ENCODE data around the gene CNTNAP5. TPM values are rescaled to one million over a fixed set of nuclear protein-coding genes. Genes with fewer than 3 reads are reported as not detected.

The CNTNAP5 gene
- total RNA-seq, 1 donor from 2014 or later: not detected

GRCh38 chr2:124776332-124776731, 751.2 kb downstream of the CNTNAP5 start:
- Histone ChIP-seq H2AFZ (replicated peaks) (no peak overlapping the region), H3K27ac (no peak overlapping the region), H3K4me1 (peaks cover 4% of the 10 kb centered on the region), H3K4me3 (no peak overlapping the region), H3K9me3 (ENCODE audit: low read depth) (no peaks in the 10 kb centered on the region), H3K27me3 (no peaks in the 10 kb centered on the region), H3K9ac (no peak overlapping the region), H3K36me3 (no peaks in the 10 kb centered on the region), H3K4me2 (no peak overlapping the region), H3K79me2 (ENCODE audit: low read depth) (no peaks in the 10 kb centered on the region), H3F3A (ENCODE audit: low read depth) (no peaks in the 10 kb centered on the region), H4K20me1 (ENCODE audit: low read depth) (no peaks in the 10 kb centered on the region)
- TF ChIP-seq EZH2 (IDR thresholded peaks at IDR 0.05): no peak
- no peak for TF ChIP-seq EZH2phosphoT487 (IDR thresholded peaks at IDR 0.05)
- no peak for TF ChIP-seq CTCF (IDR thresholded peaks at IDR 0.05)
- DNase-seq (ENCODE audit: low spot score): no peak
- Mint-ChIP-seq H3K4me3 (no peak overlapping the region), H3K27ac (no peak overlapping the region), H3K27me3 (ENCODE audit: insufficient read depth, low read depth) (no peaks in the 10 kb centered on the region), H3K4me1 (no peaks in the 10 kb centered on the region), H3K36me3 (no peaks in the 10 kb centered on the region), H3K9me3 (no peaks in the 10 kb centered on the region)

- Histone ChIP-seq H3K9me3 (ENCODE audit: low read depth) (no peaks in the 10 kb centered on the region), H3K27me3 (no peaks in the 10 kb centered on the region), H3K4me1 (peaks cover 4% of the 10 kb centered on the region), H3K4me3 (no peak overlapping the region), H4K20me1 (ENCODE audit: low read depth) (no peaks in the 10 kb centered on the region), H3K27ac (no peak overlapping the region), H3K9ac (no peak overlapping the region), H3F3A (ENCODE audit: low read depth) (no peaks in the 10 kb centered on the region), H3K36me3 (no peaks in the 10 kb centered on the region), H3K79me2 (ENCODE audit: low read depth) (no peaks in the 10 kb centered on the region), H3K4me2 (no peak overlapping the region), H2AFZ (replicated peaks) (no peak overlapping the region)
- Mint-ChIP-seq H3K4me1 (no peaks in the 10 kb centered on the region), H3K36me3 (no peaks in the 10 kb centered on the region), H3K27ac (no peak overlapping the region), H3K27me3 (ENCODE audit: insufficient read depth, low read depth) (no peaks in the 10 kb centered on the region), H3K4me3 (no peak overlapping the region), H3K9me3 (no peaks in the 10 kb centered on the region)
- no peak for DNase-seq (ENCODE audit: low spot score)
- TF ChIP-seq CTCF (IDR thresholded peaks at IDR 0.05): no peak
- no peak for TF ChIP-seq EZH2 (IDR thresholded peaks at IDR 0.05)
- TF ChIP-seq EZH2phosphoT487 (IDR thresholded peaks at IDR 0.05): no peak
Observed at GRCh38 chr2:124778076-124778475, 753.0 kb downstream of the CNTNAP5 start.

DNA sequence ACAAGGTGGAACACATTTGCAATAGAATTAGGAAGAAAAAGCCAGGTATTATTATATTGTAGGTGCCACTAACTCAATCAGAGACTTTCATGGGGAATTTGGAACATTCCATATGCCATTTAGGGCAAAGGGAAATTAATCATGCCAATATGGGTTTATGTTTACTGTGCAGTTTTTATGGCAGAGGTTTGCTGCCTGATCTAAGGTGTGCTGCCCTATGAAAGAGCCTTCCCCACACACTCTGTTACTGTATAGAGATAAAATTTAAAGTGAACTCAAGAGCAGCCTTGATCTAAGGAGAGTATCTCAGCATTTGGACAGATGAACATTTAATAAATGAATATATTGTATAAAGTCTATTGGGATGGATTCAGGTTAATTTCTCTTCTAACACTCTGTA, 771.6 kb downstream of the CNTNAP5 start:
- H3F3A ChIP-seq (ENCODE audit: low read depth): no peaks in the 10 kb centered on the region
- no peak overlapping the region for H3K9ac ChIP-seq
- no peaks in the 10 kb centered on the region for H3K9me3 ChIP-seq (ENCODE audit: low read depth)
- H3K4me1 ChIP-seq: no peaks in the 10 kb centered on the region
- no peak for DNase-seq (ENCODE audit: low spot score)
- no peak overlapping the region for H3K27ac ChIP-seq
- H3K4me1 Mint-ChIP-seq: peaks cover under 1% of the 10 kb centered on the region
- H3K9me3 Mint-ChIP-seq: no peaks in the 10 kb centered on the region
- H4K20me1 ChIP-seq (ENCODE audit: low read depth): no peaks in the 10 kb centered on the region
- H3K27me3 ChIP-seq: no peaks in the 10 kb centered on the region
- no peak for TF ChIP-seq EZH2 (IDR thresholded peaks at IDR 0.05)
- no peak for TF ChIP-seq CTCF (IDR thresholded peaks at IDR 0.05)
- no peak for TF ChIP-seq EZH2phosphoT487 (IDR thresholded peaks at IDR 0.05)
- no peak overlapping the region for H2AFZ ChIP-seq (replicated peaks)
- H3K4me3 Mint-ChIP-seq: no peak overlapping the region
- H3K36me3 Mint-ChIP-seq: no peaks in the 10 kb centered on the region
- no peaks in the 10 kb centered on the region for H3K79me2 ChIP-seq (ENCODE audit: low read depth)
- H3K27ac Mint-ChIP-seq: no peak overlapping the region
- H3K36me3 ChIP-seq: no peaks in the 10 kb centered on the region
- H3K27me3 Mint-ChIP-seq (ENCODE audit: insufficient read depth, low read depth): peaks cover 5% of the 10 kb centered on the region
- no peak overlapping the region for H3K4me2 ChIP-seq
- no peak overlapping the region for H3K4me3 ChIP-seq
